Measurements from ENCODE around the gene SEMA3F.

DNA sequence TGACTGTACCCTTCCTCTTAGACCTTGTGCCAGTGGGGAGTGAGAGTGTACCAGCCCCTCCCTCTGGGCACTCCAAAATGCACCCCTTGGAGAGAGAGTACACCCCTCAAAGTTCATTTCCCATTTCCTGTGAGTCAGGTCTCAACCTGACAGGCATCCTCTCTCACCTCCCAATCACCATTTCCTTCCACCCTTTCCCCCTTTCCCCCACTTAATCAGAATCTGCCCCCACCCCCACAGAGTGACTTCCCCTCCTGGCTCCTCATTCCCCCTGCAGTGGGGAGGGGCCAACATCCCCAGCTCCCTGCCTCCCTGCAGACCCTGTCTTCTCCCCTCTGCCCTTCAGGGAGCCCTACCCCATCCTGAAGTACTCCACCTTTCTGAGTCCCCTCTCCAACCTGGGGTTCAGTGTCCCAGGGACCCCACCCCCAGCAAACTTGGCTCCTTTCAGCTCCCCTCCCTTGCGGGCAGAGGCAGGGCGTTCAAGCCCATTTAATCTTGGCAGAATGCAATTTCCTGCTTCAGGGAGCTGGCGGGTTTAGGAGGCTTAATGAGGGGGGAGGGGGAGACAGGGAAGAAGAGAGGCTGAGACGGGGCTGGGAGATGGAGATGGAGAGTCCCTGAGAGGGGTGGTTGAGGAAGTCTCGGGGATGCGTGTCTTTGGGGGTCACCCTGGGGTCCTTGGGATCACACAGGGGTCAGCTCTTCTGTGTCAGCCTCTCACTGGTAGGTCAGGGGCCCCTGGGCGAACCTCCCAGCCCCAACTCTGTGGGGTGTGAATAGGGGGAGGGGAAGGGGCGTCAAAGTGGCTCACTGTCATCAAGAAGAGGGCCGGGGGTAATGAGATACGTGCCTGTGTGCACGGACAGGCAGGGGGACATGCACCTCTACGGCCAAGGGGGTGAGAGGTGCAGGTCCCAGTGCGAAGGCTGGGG, 16.6 kb upstream of the SEMA3F start:
- TF ChIP-seq EZH2phosphoT487 (IDR thresholded peaks at IDR 0.05; ENCODE audit: low read length) (no peak), EZH2 (optimal IDR thresholded peaks at IDR 0.05; ENCODE audit: low read depth, low read length) (no peak)
- TF ChIP-seq, protein P1, sequence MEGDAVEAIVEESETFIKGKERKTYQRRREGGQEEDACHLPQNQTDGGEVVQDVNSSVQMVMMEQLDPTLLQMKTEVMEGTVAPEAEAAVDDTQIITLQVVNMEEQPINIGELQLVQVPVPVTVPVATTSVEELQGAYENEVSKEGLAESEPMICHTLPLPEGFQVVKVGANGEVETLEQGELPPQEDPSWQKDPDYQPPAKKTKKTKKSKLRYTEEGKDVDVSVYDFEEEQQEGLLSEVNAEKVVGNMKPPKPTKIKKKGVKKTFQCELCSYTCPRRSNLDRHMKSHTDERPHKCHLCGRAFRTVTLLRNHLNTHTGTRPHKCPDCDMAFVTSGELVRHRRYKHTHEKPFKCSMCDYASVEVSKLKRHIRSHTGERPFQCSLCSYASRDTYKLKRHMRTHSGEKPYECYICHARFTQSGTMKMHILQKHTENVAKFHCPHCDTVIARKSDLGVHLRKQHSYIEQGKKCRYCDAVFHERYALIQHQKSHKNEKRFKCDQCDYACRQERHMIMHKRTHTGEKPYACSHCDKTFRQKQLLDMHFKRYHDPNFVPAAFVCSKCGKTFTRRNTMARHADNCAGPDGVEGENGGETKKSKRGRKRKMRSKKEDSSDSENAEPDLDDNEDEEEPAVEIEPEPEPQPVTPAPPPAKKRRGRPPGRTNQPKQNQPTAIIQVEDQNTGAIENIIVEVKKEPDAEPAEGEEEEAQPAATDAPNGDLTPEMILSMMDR (IDR thresholded peaks at IDR 0.05; ENCODE audit: low read length), result no peak
